Prostate gland (tissue), 2 donors: Measurements from ENCODE around the gene LINGO1. TPM values are rescaled to one million over a fixed set of nuclear protein-coding genes. Genes with fewer than 3 reads are reported as not detected.

Experiments used
- DNase-seq: peaks from one replicate; pipeline ENCODE4 v3.0.0-alpha.2; 2019; ENCODE audit warnings: low spot score
- H3K27ac ChIP-seq, 2 donors: fragments of 200-600 bp; sonication (generic); 2 replicates each; pipeline ENCODE4 v1.5.1; 2017 to 2019
- H3K27me3 ChIP-seq: fragments of 200-600 bp; sonication (generic); replicated peaks from 2 replicates; pipeline ENCODE4 v1.5.1; 2019; ENCODE audit not compliant: insufficient read depth
- H3K36me3 ChIP-seq, 2 donors: fragments of 200-600 bp; sonication (generic); 1 replicate in 1 of 2; 2 replicates in 1 of 2; pipeline versions ENCODE4 v1.5.1 to v1.8.1; 2017 to 2019
- H3K4me1 ChIP-seq: fragments of 200-600 bp; sonication (generic); replicated peaks from 2 replicates; pipeline ENCODE4 v1.5.1; 2019
- H3K4me3 ChIP-seq, 2 donors: fragments of 200-600 bp; sonication (generic); 2 replicates each; pipeline ENCODE4 v1.5.1; 2017 to 2019
- H3K9me3 ChIP-seq: fragments of 200-600 bp; sonication (generic); 2 replicates; pipeline ENCODE4 v1.5.1; 2017
- CTCF ChIP-seq, 4 experiments: fragments of 200-600 bp in 2 of 4; fragments of 450-650 bp in 2 of 4; sonication (generic) in 2 of 4; IDR thresholded peaks; 1 replicate in 3 of 4; 2 replicates in 1 of 4; pipeline ENCODE4 v1.5.1; 2016 to 2019; ENCODE audit warnings: antibody characterized with exemption in 4 of 4, mild to moderate bottlenecking in 2 of 4, moderate library complexity in 2 of 4
- POLR2A ChIP-seq: fragments of 450-650 bp; IDR thresholded peaks from one replicate; pipeline ENCODE4 v1.6.1; 2016; ENCODE audit warnings: antibody characterized with exemption, mild to moderate bottlenecking
- POLR2AphosphoS5 ChIP-seq: sonication (generic); formaldehyde crosslinking; IDR thresholded peaks from one replicate; pipeline ENCODE4 v1.6.1; 2017; ENCODE audit warnings: antibody characterized with exemption
- WGBS: methylation state at CpG from one replicate; pipeline ENCODE4 v1.1.5; 2018; 5-methylcytosine and 5-hydroxymethylcytosine counted together
- intact Hi-C: fragments of 100-400 bp; cut with DNase I; formaldehyde crosslinking; loops from one replicate; pipeline ENCODE4 v1.14.2; 2022
- total RNA-seq, 2 donors: library from RNA; depleted of rRNA; stranded (reverse); fragments of >200 nt; gene quantifications; one replicate each; pipeline ENCODE4 v1.1.0, GENCODE V29; 2016

LINGO1 gene
- total RNA-seq, 2 donors from 2014 or later, result 2.9 to 10.2 TPM

DNA sequence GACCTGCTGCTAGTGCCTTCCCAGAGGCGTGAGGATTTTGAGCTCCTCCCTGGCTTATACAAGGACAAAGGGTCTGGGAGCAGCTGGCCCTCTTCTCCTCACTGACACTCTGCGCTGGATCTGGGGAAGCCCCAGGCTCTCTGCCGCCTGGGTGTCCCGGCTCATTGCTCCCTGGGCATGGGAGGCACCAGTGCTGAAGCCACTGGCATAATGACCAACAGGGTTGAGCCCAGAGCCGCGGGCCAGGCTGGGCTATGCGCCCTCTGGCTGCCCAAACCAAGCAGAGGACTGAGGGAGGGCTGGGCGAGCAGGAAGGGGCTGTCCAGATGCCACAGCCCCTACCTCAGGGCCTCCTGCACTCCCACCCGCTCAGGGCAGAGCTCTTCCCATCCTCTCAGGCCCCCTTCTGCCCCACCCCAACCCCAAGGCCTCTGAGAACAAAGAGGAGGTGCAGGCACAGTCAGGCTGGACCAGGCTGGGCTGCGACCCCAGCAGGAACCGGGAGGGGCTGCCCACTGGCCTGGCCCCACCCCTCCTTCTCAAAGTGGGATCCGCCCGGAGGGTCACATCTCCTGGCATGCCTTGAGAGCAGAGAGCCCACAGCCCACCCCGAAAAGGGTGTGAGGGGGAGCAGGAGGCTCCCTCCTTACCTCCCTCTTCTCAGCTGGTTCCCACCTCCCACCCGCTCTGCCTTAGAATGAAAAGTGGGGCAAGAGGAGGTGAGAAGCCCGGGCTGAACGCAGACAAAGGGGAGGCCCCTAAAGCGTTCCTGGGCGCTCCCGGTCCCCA, 1.6 kb downstream of the LINGO1 start:
- DNase-seq, result no peak
- Histone ChIP-seq H3K27me3 (peaks cover 14% of the 10 kb centered on the region), H3K4me1 (peaks cover 3% of the 10 kb centered on the region), H3K9me3 (no peaks in the 10 kb centered on the region), H3K36me3 (no peaks in the 10 kb centered on the region), H3K4me3 (no peak overlapping the region), H3K27ac (no peak overlapping the region)
- intact Hi-C loops, result no loop called here
- WGBS, result 49% methylated on average over 18 of the region's 20 CpGs
- no peak for TF ChIP-seq POLR2A
- TF ChIP-seq POLR2AphosphoS5, result no peak
- no peak for TF ChIP-seq CTCF (IDR thresholded peaks at IDR 0.05)

- Histone ChIP-seq H3K27ac (no peak overlapping the region), H3K36me3 (no peaks in the 10 kb centered on the region), H3K4me3 (no peak overlapping the region), H3K4me1 (peaks cover 3% of the 10 kb centered on the region), H3K27me3 (peaks cover 14% of the 10 kb centered on the region), H3K9me3 (no peaks in the 10 kb centered on the region)
- TF ChIP-seq POLR2AphosphoS5 (no peak), POLR2A (no peak), CTCF (IDR thresholded peaks at IDR 0.05) (no peak)
- DNase-seq, result no peak
- WGBS, result 89% methylated on average over 9 of the region's 9 CpGs
- intact Hi-C loops, result no loop called here
Observed at GRCh38 chr15:77630056-77630455, 2.7 kb downstream of the LINGO1 start.

- 78% methylated on average over 8 of the region's 8 CpGs for WGBS
- TF ChIP-seq POLR2A (no peak), CTCF (IDR thresholded peaks at IDR 0.05) (no peak), POLR2AphosphoS5 (no peak)
Observed at GRCh38 chr15:77629070-77630030, 3.4 kb downstream of the LINGO1 start.

GRCh38 chr15:77628010-77628409, 4.7 kb downstream of the LINGO1 start:
- DNase-seq, result no peak

More at GRCh38 chr15:77629070-77630030, 3.4 kb downstream of the LINGO1 start:
- intact Hi-C loops, result no loop called here
- no peak overlapping the region for H3K4me3 ChIP-seq
- DNase-seq, result no peak
- H3K36me3 ChIP-seq, result no peaks in the 10 kb centered on the region
- H3K27me3 ChIP-seq, result peaks cover 14% of the 10 kb centered on the region
- H3K27ac ChIP-seq, result no peak overlapping the region
- no peaks in the 10 kb centered on the region for H3K9me3 ChIP-seq
- peaks cover 3% of the 10 kb centered on the region for H3K4me1 ChIP-seq

More at GRCh38 chr15:77628010-77628409, 4.7 kb downstream of the LINGO1 start:
- Histone ChIP-seq H3K4me3 (no peak overlapping the region), H3K27ac (no peak overlapping the region), H3K9me3 (no peaks in the 10 kb centered on the region), H3K4me1 (peaks cover 2% of the 10 kb centered on the region), H3K27me3 (peaks cover 12% of the 10 kb centered on the region), H3K36me3 (no peaks in the 10 kb centered on the region)
- intact Hi-C loops, result no loop called here
- no peak for TF ChIP-seq CTCF (IDR thresholded peaks at IDR 0.05)
- TF ChIP-seq POLR2AphosphoS5, result no peak
- WGBS, result 94% methylated on average over 2 of the region's 2 CpGs
